Stimulated activated naive CD8-positive, alpha-beta T cell treated with anti-CD3 and anti-CD28 coated beads, Interleukin-15, amount 100 ng/mL, for 72 hours (primary cell): ENCODE measurements around the gene TM7SF2.

Experiments used
- ATAC-seq: fragments of 150-1000 bp; cut with Tn5 transposase; 2 replicates; pipeline ENCODE4 v1.10.0; 2021; ENCODE audit warnings: mild to moderate bottlenecking, moderate library complexity
- DNase-seq, 2 donors: peaks; one replicate each; pipeline ENCODE4 v3.0.0; 2021 to 2022
- H3K27ac Mint-ChIP-seq, 2 donors: one replicate each; pipeline ENCODE4 v1.8.0; 2022; ENCODE audit warnings: mild to moderate bottlenecking in 2 of 2, mixed read lengths in 2 of 2, moderate library complexity in 2 of 2
- H3K27me3 Mint-ChIP-seq: one replicate; pipeline ENCODE4 v1.8.0; 2022; ENCODE audit warnings: mixed read lengths
- H3K4me1 Mint-ChIP-seq: one replicate; pipeline ENCODE4 v1.8.0; 2022; ENCODE audit warnings: mild to moderate bottlenecking, mixed read lengths
- H3K4me3 Mint-ChIP-seq, 2 donors: one replicate each; pipeline ENCODE4 v1.8.0; 2022; ENCODE audit warnings: mild to moderate bottlenecking in 2 of 2, mixed read lengths in 2 of 2, moderate library complexity in 1 of 2
- H3K9me3 Mint-ChIP-seq, 2 donors: one replicate each; pipeline ENCODE4 v1.8.0; 2022; ENCODE audit warnings: mixed read lengths in 2 of 2

TM7SF2 gene

GRCh38 chr11:65111744-65112545 is at the start of gene TM7SF2:
TSS of gene TM7SF2 (plus strand) at chr11:65111872. CDS start at chr11:65112016, 144 bp downstream.
- peak; percentile 90 to 93 for DNase-seq
- Mint-ChIP-seq H3K27me3 (no peaks in the 10 kb centered on the region), H3K4me1 (peaks cover 66% of the 10 kb centered on the region), H3K4me3 (peak within 1 kb of the TSS; percentile 94 to 97), H3K9me3 (no peaks in the 10 kb centered on the region), H3K27ac (peak within 1 kb of the TSS; percentile 95 to 98)
- peak; percentile 79 for ATAC-seq

DNA sequence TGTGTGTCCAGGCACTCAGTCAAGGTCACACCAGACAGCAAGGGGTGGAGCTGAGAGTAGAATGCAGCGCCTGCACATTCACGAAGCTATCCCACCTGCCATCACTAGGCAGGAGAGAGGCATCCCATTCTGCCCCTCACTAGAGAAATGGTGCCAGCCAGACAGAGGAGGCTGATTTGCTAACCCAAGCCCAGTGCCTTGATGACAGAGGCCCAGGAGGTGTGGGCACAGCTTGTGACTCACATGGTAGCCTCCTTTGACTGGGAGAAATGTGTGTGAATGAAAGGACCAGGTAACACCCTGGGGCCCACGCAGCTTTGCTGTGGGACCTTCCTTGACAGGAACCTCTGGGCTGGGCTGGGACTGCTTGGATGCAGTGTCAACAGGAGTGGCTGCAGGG is 48.1 kb upstream of the TM7SF2 start:
- H3K27ac Mint-ChIP-seq = no peak overlapping the region
- no peaks in the 10 kb centered on the region for H3K9me3 Mint-ChIP-seq
- no peak for DNase-seq
- no peak overlapping the region for H3K4me3 Mint-ChIP-seq
- peaks cover 6% of the 10 kb centered on the region for H3K4me1 Mint-ChIP-seq
- no peak for ATAC-seq
- no peaks in the 10 kb centered on the region for H3K27me3 Mint-ChIP-seq

- H3K27ac Mint-ChIP-seq = no peak overlapping the region
- no peak for DNase-seq
- no peaks in the 10 kb centered on the region for H3K27me3 Mint-ChIP-seq
- no peak for ATAC-seq
- H3K4me1 Mint-ChIP-seq = peaks cover 6% of the 10 kb centered on the region
- no peaks in the 10 kb centered on the region for H3K9me3 Mint-ChIP-seq
- no peak overlapping the region for H3K4me3 Mint-ChIP-seq
Observed at GRCh38 chr11:65064847-65065240, 46.8 kb upstream of the TM7SF2 start.

DNA sequence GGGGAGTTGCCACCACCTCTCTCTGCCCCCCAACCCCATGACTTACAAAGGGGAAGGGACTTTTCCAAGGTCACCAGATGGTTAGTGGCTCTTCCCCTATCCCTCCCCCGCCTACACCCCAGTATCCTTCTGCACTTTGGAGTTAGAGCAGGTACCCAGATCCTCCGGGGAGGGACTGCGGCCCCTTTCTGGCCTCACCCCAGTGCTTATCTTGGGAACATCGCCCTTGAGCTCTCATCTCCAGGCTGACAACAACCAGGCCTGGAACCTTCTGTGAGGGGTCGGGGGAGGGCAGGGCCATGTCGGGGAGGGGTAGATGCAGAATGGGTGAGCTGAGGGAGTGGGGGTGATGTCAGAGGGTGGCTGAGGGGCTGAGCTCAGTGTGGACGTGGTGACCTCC is 45.8 kb upstream of the TM7SF2 start:
- DNase-seq = no peak
- Mint-ChIP-seq H3K4me3 (no peak overlapping the region), H3K27ac (no peak overlapping the region), H3K27me3 (no peaks in the 10 kb centered on the region), H3K4me1 (peaks cover 4% of the 10 kb centered on the region), H3K9me3 (no peaks in the 10 kb centered on the region)
- no peak for ATAC-seq

DNA sequence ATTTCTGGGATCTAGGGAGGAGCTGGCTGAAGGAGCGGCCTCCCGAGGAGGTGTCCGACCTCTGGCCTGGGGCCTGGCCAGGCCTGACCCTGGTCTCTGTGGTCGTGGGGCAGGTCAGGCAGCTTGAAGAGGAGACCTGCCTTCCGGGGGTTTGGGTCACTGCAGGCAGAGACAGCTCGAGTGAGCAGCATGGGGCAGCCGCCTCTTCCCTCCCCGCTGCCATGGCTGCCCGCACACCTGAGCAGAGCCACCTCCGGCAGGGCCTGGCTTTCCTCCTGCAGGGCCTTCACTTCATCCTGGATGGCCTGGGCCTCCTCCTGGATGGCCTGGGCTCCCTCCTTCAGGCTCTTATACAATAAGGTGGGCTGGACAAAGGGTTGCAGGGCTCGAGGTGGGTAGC is 45.4 kb upstream of the TM7SF2 start:
- Mint-ChIP-seq H3K9me3 (no peaks in the 10 kb centered on the region), H3K4me3 (no peak overlapping the region), H3K27me3 (no peaks in the 10 kb centered on the region), H3K27ac (no peak overlapping the region), H3K4me1 (no peaks in the 10 kb centered on the region)
- no peak for DNase-seq
- ATAC-seq = no peak

- no peak overlapping the region for H3K4me3 Mint-ChIP-seq
- ATAC-seq (no peak), DNase-seq (no peak)
- no peaks in the 10 kb centered on the region for H3K27me3 Mint-ChIP-seq
- no peaks in the 10 kb centered on the region for H3K4me1 Mint-ChIP-seq
- no peaks in the 10 kb centered on the region for H3K9me3 Mint-ChIP-seq
- no peak overlapping the region for H3K27ac Mint-ChIP-seq
Observed at GRCh38 chr11:65066805-65067291, 44.8 kb upstream of the TM7SF2 start.

GRCh38 chr11:65067446-65067845 is 44.2 kb upstream of the TM7SF2 start:
- Mint-ChIP-seq H3K27ac (no peak overlapping the region), H3K4me3 (no peak overlapping the region), H3K9me3 (no peaks in the 10 kb centered on the region), H3K4me1 (no peaks in the 10 kb centered on the region), H3K27me3 (no peaks in the 10 kb centered on the region)
- ATAC-seq (no peak), DNase-seq (no peak)

GRCh38 chr11:65069217-65069616 is 42.5 kb upstream of the TM7SF2 start:
- Mint-ChIP-seq H3K4me1 (no peaks in the 10 kb centered on the region), H3K4me3 (no peak overlapping the region), H3K9me3 (no peaks in the 10 kb centered on the region), H3K27ac (no peak overlapping the region), H3K27me3 (no peaks in the 10 kb centered on the region)
- DNase-seq (no peak), ATAC-seq (no peak)

- ATAC-seq = peak; percentile 24
- Mint-ChIP-seq H3K4me1 (peaks cover 3% of the 10 kb centered on the region), H3K27ac (no peak overlapping the region), H3K27me3 (no peaks in the 10 kb centered on the region), H3K9me3 (no peaks in the 10 kb centered on the region), H3K4me3 (no peak overlapping the region)
- DNase-seq = no peak
Observed at GRCh38 chr11:65071907-65072630, 39.6 kb upstream of the TM7SF2 start.

DNA sequence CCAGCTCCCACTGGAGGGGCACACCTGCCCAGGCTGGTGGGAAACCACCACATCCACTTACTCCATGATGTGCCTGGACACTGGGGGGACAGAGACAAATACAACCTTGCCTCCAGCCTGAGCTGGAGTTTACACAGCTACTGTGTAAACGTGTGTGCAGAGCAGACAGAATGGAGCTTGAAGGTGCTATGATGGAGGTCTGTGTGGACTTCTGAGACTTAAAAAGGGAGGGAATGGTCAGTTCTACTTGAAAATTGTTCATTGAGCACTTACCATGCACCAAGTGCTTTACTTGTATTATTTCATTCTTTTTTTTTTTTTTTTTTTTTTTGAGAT is 39.1 kb upstream of the TM7SF2 start:
- ATAC-seq = no peak
- H3K27ac Mint-ChIP-seq = no peak overlapping the region
- peaks cover 8% of the 10 kb centered on the region for H3K4me1 Mint-ChIP-seq
- H3K27me3 Mint-ChIP-seq = no peaks in the 10 kb centered on the region
- no peak overlapping the region for H3K4me3 Mint-ChIP-seq
- no peaks in the 10 kb centered on the region for H3K9me3 Mint-ChIP-seq
- no peak for DNase-seq

- no peaks in the 10 kb centered on the region for H3K9me3 Mint-ChIP-seq
- no peak overlapping the region for H3K4me3 Mint-ChIP-seq
- peaks cover 53% of the 10 kb centered on the region for H3K4me1 Mint-ChIP-seq
- peak overlapping the region in 1 of 2 donors; percentile 63 for H3K27ac Mint-ChIP-seq
- DNase-seq (no peak), ATAC-seq (peak; percentile 27)
- H3K27me3 Mint-ChIP-seq = no peaks in the 10 kb centered on the region
Observed at GRCh38 chr11:65077451-65077850, 34.2 kb upstream of the TM7SF2 start.

GRCh38 chr11:65078151-65078550 is 33.5 kb upstream of the TM7SF2 start:
- peak; percentile 95 for ATAC-seq
- H3K4me3 Mint-ChIP-seq = peak overlapping the region in 1 of 2 donors; percentile 52
- peak overlapping the region in 1 of 2 donors; percentile 70 for H3K27ac Mint-ChIP-seq

DNA sequence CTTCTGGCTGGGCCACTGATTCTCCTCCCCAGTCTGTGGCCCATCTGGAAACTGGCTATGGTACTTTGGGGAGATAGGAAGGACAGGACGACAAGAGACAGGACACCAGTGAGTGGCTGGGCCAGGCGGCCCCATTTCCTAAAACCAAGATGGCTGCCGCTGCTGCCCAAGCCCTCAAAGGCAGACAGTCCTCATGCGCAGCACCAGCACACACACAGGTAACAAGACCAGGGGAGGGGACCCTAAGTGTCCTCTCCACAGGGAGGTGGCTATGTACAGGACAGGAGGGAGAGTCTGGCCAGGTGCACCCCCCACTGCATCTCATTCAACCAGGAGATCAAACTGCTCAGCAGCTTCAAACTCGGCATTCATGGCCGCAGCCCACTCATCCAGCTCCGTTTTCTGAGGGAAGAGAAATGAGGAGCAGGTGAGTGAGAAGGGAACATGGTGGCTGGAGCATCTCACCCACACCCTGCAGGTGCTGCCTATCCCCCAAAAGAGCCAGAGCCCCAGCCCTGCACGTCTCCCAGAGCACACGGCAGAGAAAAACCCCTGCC is 32.8 kb upstream of the TM7SF2 start:
- Mint-ChIP-seq H3K27ac (peak overlapping the region; percentile 70 to 72), H3K4me3 (peak overlapping the region; percentile 51 to 52), H3K9me3 (no peaks in the 10 kb centered on the region), H3K27me3 (no peaks in the 10 kb centered on the region), H3K4me1 (peaks cover 63% of the 10 kb centered on the region)
- ATAC-seq (no peak), DNase-seq (no peak)

More at GRCh38 chr11:65078151-65078550, 33.5 kb upstream of the TM7SF2 start:
- H3K4me1 Mint-ChIP-seq = peaks cover 60% of the 10 kb centered on the region
- H3K9me3 Mint-ChIP-seq = no peaks in the 10 kb centered on the region
- peak; percentile 60 to 67 for DNase-seq
- no peaks in the 10 kb centered on the region for H3K27me3 Mint-ChIP-seq

GRCh38 chr11:65083134-65083833 is 28.4 kb upstream of the TM7SF2 start:
- H3K4me1 Mint-ChIP-seq = peaks cover 68% of the 10 kb centered on the region
- H3K27ac Mint-ChIP-seq = peak overlapping the region; percentile 97 to 99
- DNase-seq = no peak
- no peaks in the 10 kb centered on the region for H3K9me3 Mint-ChIP-seq
- ATAC-seq = peak; percentile 4
- H3K4me3 Mint-ChIP-seq = peak overlapping the region; percentile 90 to 99
- no peaks in the 10 kb centered on the region for H3K27me3 Mint-ChIP-seq

DNA sequence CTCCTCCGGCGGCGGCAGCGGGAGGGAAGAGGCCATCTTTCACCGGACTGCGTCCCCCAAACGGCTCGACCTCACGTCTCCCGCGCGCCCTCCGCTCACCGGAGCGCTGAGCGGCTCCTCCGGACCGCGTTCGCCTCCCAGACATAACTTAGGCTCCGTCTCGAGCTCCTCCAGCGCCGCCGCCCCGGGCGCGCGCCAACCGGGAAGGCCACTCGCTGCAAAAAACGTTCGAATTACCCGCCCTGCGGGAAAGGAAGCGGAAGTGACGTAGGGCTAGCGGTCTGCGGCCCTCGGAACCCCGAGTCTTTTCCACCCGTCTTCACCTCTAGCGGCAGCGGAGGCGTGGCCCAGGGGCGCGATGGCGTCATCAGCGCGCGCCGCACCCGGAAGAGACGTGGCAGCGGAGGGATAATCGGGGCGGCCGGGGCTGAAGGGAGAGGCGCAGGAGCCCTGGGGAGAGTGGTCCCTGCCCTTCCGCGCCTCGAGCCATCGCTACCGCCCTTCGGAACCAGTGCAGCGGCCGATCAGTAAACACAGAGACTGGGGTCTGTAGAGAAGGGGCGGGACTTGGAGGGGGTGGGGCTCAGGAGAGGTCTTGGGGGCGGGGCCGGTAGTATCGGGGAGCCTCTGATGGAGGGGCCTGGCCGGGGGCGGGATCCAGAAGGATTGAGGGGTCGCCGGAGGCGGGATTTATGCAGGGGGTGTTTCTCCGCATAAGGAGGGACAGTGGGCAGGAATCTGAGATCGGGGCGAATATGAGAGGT is 27.7 kb upstream of the TM7SF2 start, which contains the start of the genes CDCA5 and ZFPL1:
TSS of gene CDCA5 (minus strand) at position 207 of the 764 bp plus-strand sequence. CDS start at position 145, 62 bp downstream.
TSS of gene ZFPL1 (plus strand) at position 389 of the 764 bp plus-strand sequence. CDS start 477 bp downstream, outside the sequence.
- peak; percentile 97 for DNase-seq
- no peaks in the 10 kb centered on the region for H3K27me3 Mint-ChIP-seq
- H3K4me1 Mint-ChIP-seq = peaks cover 60% of the 10 kb centered on the region
- peak within 1 kb of the TSS; percentile 90 to 99 for H3K4me3 Mint-ChIP-seq
- H3K27ac Mint-ChIP-seq = peak within 1 kb of the TSS; percentile 97 to 99
- ATAC-seq = peak; percentile 94
- H3K9me3 Mint-ChIP-seq = no peaks in the 10 kb centered on the region
